Chondrocyte (in vitro differentiated cells): Measurements from ENCODE around the gene LMF1. TPM values are rescaled to one million over a fixed set of nuclear protein-coding genes. Genes with fewer than 3 reads are reported as not detected.
"Not testable (repeated sequence)": the region's sequence is repeated elsewhere in the genome, so short reads cannot be mapped to it uniquely, and the experiment has no call there.

ENCODE experiments used
- DNase-seq: peaks from one replicate; pipeline ENCODE4 v3.0.0; 2021; ENCODE audit warnings: mixed read lengths, low spot score
- H3K27ac Mint-ChIP-seq: one replicate; pipeline ENCODE4 v1.8.0; 2021; ENCODE audit warnings: mild to moderate bottlenecking, moderate library complexity, mixed read lengths; ENCODE audit not compliant: unreplicated experiment
- H3K27me3 Mint-ChIP-seq: 2 replicates; pipeline ENCODE4 v1.8.0; 2021; ENCODE audit warnings: low read depth, mixed read lengths
- H3K36me3 Mint-ChIP-seq: 2 replicates; pipeline ENCODE4 v1.8.0; 2021; ENCODE audit warnings: low read depth, mixed read lengths
- H3K4me1 Mint-ChIP-seq: 2 replicates; pipeline ENCODE4 v1.8.0; 2021; ENCODE audit warnings: low read depth, mild to moderate bottlenecking, mixed read lengths
- H3K4me3 Mint-ChIP-seq: one replicate; pipeline ENCODE4 v1.8.0; 2021; ENCODE audit warnings: mild to moderate bottlenecking, moderate library complexity, mixed read lengths; ENCODE audit not compliant: unreplicated experiment
- H3K9me3 Mint-ChIP-seq: 2 replicates; pipeline ENCODE4 v1.8.0; 2021; ENCODE audit warnings: low read depth, mixed read lengths
- total RNA-seq: library from RNA; stranded (reverse); gene quantifications from 3 replicates; pipeline ENCODE4 v1.2.1, GENCODE V29; 2021
- TF ChIP-seq, protein P1 (sequence below): fragments of 200-600 bp; sonication (generic); IDR thresholded peaks from 2 replicates; pipeline ENCODE4 v1.5.0; 2021; ENCODE audit warnings: antibody characterized with exemption, mild to moderate bottlenecking, moderate library complexity

Gene LMF1
- total RNA-seq, 1 donor from 2014 or later, result 21.6 TPM

DNA sequence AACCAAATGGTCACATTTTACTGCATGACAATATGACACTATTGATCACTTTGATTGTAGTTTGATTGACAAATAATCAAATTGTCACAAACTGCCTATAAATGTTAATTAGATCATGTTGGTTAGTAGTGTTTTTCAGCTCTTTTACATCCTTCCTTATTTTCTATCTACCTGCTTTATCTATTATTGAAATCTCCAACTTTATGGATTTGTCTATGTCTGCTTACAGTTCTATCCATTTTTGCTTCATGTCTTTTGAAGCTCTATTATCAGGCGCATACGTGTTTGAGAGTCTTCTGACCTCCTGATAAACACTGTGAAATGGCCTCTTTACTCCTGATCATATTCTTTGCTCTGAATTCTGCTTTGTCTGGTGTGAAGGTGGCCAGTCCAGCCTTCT, 87.0 kb downstream of the LMF1 start:
- no peaks in the 10 kb centered on the region for H3K27me3 Mint-ChIP-seq
- H3K36me3 Mint-ChIP-seq, result peaks cover 3% of the 10 kb centered on the region
- H3K4me1 Mint-ChIP-seq, result no peaks in the 10 kb centered on the region
- H3K27ac Mint-ChIP-seq, result no peak overlapping the region
- no peak for DNase-seq
- H3K9me3 Mint-ChIP-seq, result no peaks in the 10 kb centered on the region
- H3K4me3 Mint-ChIP-seq, result no peak overlapping the region
- TF ChIP-seq, protein P1, sequence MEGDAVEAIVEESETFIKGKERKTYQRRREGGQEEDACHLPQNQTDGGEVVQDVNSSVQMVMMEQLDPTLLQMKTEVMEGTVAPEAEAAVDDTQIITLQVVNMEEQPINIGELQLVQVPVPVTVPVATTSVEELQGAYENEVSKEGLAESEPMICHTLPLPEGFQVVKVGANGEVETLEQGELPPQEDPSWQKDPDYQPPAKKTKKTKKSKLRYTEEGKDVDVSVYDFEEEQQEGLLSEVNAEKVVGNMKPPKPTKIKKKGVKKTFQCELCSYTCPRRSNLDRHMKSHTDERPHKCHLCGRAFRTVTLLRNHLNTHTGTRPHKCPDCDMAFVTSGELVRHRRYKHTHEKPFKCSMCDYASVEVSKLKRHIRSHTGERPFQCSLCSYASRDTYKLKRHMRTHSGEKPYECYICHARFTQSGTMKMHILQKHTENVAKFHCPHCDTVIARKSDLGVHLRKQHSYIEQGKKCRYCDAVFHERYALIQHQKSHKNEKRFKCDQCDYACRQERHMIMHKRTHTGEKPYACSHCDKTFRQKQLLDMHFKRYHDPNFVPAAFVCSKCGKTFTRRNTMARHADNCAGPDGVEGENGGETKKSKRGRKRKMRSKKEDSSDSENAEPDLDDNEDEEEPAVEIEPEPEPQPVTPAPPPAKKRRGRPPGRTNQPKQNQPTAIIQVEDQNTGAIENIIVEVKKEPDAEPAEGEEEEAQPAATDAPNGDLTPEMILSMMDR, result no peak

DNA sequence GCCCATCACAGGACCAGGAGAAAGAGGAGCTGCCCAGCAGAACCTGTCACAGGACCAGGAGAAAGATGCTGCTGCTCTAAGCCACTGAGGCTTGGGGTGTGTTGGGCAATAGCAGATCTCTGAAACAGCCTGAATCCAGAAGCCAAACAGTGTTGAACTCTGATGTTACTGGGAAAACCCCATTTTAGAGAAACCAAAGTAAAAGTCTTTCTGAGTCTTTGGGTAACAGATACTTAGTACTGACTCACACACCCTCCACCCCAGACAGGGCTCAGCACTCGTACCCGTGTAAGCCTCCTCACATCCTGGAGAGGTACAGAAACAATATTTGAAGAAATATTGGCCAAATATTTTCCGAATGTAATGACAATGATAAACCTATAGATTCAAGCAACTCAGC, 87.4 kb downstream of the LMF1 start:
- H3K4me3 Mint-ChIP-seq, result no peak overlapping the region
- no peak for DNase-seq
- no peaks in the 10 kb centered on the region for H3K4me1 Mint-ChIP-seq
- TF ChIP-seq, protein P1, result no peak
- H3K9me3 Mint-ChIP-seq, result no peaks in the 10 kb centered on the region
- no peaks in the 10 kb centered on the region for H3K27me3 Mint-ChIP-seq
- H3K27ac Mint-ChIP-seq, result no peak overlapping the region
- H3K36me3 Mint-ChIP-seq, result peaks cover 3% of the 10 kb centered on the region

DNA sequence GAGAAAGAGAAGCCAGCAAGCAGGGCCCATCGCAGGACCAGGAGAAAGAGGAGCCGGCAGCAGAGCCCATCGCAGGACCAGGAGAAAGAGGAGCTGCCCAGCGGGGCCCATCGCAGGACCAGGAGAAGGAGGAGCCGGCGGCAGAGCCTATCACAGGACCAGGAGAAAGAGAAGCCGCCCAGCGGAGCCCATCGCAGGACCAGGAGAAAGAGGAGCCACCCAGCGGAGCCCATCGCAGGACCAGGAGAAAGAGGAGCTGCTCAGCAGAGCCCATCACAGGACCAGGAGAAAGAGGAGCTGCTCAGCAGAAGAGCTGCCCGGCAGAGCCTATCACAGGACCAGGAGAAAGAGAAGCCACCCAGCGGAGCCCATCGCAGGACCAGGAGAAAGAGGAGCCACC, 88.1 kb downstream of the LMF1 start:
- H3K4me3 Mint-ChIP-seq, H3K27ac Mint-ChIP-seq, DNase-seq, H3K4me1 Mint-ChIP-seq, H3K27me3 Mint-ChIP-seq, H3K36me3 Mint-ChIP-seq, H3K9me3 Mint-ChIP-seq: not testable (repeated sequence)

DNA sequence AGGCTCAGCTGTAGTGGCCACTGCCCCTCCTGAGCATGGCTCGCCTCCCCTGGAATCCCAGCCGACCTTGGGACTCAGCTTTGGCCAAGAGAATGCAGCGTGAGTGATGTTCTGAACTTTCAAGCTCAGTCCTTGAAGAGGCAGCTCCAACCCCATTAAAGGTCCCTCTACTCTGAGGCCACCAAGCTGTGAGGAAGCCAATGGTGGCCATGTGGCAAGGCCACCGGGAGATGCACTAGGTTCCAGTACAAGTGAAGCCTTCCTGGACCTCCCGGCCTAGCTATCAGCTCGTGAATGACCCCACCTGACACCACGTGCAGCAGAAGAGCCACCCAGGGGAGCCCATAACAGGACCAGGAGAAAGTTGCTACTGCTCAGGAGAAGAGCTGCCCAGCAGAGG, 88.5 kb downstream of the LMF1 start:
- Mint-ChIP-seq H3K27ac (no peak overlapping the region), H3K9me3 (no peaks in the 10 kb centered on the region), H3K4me3 (no peak overlapping the region), H3K27me3 (no peaks in the 10 kb centered on the region), H3K4me1 (no peaks in the 10 kb centered on the region), H3K36me3 (peaks cover 5% of the 10 kb centered on the region)
- no peak for DNase-seq
- TF ChIP-seq, protein P1, result no peak

DNA sequence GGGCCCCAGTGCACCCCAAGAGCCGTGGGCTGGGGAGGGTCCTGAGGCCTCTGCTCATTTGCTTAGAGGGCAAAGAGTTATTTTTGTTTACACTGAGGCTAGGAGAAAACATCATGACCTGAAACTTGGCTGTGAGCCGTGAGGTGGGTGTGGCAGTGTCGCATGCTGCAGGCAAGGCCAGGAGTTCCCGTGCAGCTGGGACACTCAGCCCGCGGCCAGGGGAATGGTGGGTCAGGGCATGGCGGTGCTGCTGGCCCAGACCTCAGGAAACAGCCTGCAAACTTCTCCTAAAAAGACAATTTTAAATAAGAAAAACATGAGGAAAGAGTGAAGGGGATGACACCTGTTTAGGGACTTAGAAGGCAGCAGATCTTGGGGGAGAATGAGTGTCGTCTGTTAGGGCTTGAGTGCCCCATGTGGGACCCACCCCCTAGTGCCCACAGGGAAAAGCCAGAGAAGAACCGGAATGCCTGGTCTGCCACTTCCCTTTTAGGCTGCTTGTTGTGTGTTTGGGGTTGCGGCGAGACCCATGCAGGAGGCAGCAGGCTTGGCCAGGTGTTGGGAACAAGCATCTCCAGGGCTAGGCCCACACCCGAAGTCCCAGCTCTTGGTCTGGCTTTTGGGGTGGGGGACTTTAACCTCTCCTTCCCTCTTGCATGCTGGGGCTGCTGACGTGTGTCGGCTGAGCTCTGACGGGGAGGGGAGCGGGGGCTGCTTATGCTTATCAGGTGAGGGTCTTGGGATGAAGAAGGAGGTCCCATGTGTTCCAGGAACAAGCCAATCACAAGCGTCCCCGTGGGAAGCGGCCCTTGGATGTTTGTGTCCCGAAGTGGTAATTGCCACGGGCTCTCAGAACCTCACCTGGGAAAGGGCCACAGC, 89.3 kb downstream of the LMF1 start:
- Mint-ChIP-seq H3K9me3 (no peaks in the 10 kb centered on the region), H3K4me3 (no peak overlapping the region), H3K36me3 (peaks cover 8% of the 10 kb centered on the region), H3K27me3 (no peaks in the 10 kb centered on the region), H3K4me1 (no peaks in the 10 kb centered on the region), H3K27ac (no peak overlapping the region)
- DNase-seq, result peak; percentile 53
- TF ChIP-seq, protein P1, result no peak
